GM23338 (cell line): Measurements from ENCODE around the gene WIPF3.

Experiments
- CTCF ChIP-seq, 2 experiments: fragments of 200-600 bp in 1 of 2; sonication (generic) in 1 of 2; conservative IDR thresholded peaks; 2 replicates each; pipeline versions ENCODE4 v1.5.1 to v1.6.1; 2016 to 2017; ENCODE audit warnings: antibody characterized with exemption in 2 of 2, low read depth in 2 of 2, mild to moderate bottlenecking in 2 of 2, moderate library complexity in 1 of 2
- EZH2 ChIP-seq: fragments of 200-600 bp; sonication (generic); IDR thresholded peaks from one replicate; pipeline ENCODE4 v1.8.0; 2017; ENCODE audit warnings: antibody characterized with exemption, mild to moderate bottlenecking, low read depth; ENCODE audit not compliant: unreplicated experiment
- JUNB ChIP-seq: IDR thresholded peaks from one replicate; pipeline ENCODE4 v1.6.1; 2016; ENCODE audit warnings: antibody characterized with exemption; ENCODE audit not compliant: unreplicated experiment
- POLR2AphosphoS5 ChIP-seq: IDR thresholded peaks from 2 replicates; pipeline ENCODE4 v1.6.1; 2016; ENCODE audit warnings: antibody characterized with exemption, low read depth
- REST ChIP-seq: IDR thresholded peaks from one replicate; pipeline ENCODE4 v1.6.1; 2018; ENCODE audit warnings: antibody characterized with exemption; ENCODE audit not compliant: unreplicated experiment

- no peak for TF ChIP-seq EZH2
- TF ChIP-seq POLR2AphosphoS5 = no peak
- TF ChIP-seq CTCF (conservative IDR thresholded peaks at IDR 0.05; ENCODE audit: low read depth in 2 of 2) = no peak
- no peak for TF ChIP-seq JUNB
- no peak for TF ChIP-seq REST
These were observed 29.4 kb downstream of the WIPF3 start for GRCh38 chr7:29835718-29836117.
